ENCODE results near the gene ZNF689. TPM values are rescaled to one million over a fixed set of nuclear protein-coding genes. Genes with fewer than 3 reads are reported as not detected.

The ZNF689 gene
- total and polyA plus RNA-seq, 4 donors: 3.0 to 9.5 (median 4.7) TPM

GRCh38 chr16:30622455-30623032 lies 12.4 kb upstream of the ZNF689 start:
- no peaks in the 10 kb centered on the region for H3K27me3 ChIP-seq (ENCODE audit: control insufficient read depth in 3 of 3, insufficient read depth in 3 of 3, low read length in 2 of 3)
- H3K36me3 ChIP-seq (ENCODE audit: control insufficient read depth in 4 of 4, insufficient read depth in 4 of 4, low read length in 4 of 4): no peaks in the 10 kb centered on the region
- ATAC-seq (ENCODE audit: insufficient read depth, low FRiP score) (no peak), DNase-seq (no peak)
- no peak overlapping the region for H3K27ac ChIP-seq (ENCODE audit: low read depth in 1 of 2, low read length in 1 of 2)
- 56 to 65% methylated on average over 10 of the region's 10 CpGs for WGBS, 2 donors
- no peak overlapping the region for H3K4me3 ChIP-seq
- peaks cover 0 to 17% (median 0%) of the 10 kb centered on the region in 5 donors for H3K4me1 ChIP-seq (ENCODE audit: control insufficient read depth in 5 of 5, insufficient read depth in 5 of 5, low read length in 5 of 5)
- H3K9me3 ChIP-seq (ENCODE audit: control insufficient read depth in 4 of 4, insufficient read depth in 3 of 4, low read length in 3 of 4): no peaks in the 10 kb centered on the region
- H3K9ac ChIP-seq (ENCODE audit: insufficient read depth in 1 of 2, low read length in 2 of 2): no peak overlapping the region
- TF ChIP-seq, protein P1, sequence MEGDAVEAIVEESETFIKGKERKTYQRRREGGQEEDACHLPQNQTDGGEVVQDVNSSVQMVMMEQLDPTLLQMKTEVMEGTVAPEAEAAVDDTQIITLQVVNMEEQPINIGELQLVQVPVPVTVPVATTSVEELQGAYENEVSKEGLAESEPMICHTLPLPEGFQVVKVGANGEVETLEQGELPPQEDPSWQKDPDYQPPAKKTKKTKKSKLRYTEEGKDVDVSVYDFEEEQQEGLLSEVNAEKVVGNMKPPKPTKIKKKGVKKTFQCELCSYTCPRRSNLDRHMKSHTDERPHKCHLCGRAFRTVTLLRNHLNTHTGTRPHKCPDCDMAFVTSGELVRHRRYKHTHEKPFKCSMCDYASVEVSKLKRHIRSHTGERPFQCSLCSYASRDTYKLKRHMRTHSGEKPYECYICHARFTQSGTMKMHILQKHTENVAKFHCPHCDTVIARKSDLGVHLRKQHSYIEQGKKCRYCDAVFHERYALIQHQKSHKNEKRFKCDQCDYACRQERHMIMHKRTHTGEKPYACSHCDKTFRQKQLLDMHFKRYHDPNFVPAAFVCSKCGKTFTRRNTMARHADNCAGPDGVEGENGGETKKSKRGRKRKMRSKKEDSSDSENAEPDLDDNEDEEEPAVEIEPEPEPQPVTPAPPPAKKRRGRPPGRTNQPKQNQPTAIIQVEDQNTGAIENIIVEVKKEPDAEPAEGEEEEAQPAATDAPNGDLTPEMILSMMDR (IDR thresholded peaks at IDR 0.05; ENCODE audit: control extremely low read depth, extremely low read depth): no peak

DNA sequence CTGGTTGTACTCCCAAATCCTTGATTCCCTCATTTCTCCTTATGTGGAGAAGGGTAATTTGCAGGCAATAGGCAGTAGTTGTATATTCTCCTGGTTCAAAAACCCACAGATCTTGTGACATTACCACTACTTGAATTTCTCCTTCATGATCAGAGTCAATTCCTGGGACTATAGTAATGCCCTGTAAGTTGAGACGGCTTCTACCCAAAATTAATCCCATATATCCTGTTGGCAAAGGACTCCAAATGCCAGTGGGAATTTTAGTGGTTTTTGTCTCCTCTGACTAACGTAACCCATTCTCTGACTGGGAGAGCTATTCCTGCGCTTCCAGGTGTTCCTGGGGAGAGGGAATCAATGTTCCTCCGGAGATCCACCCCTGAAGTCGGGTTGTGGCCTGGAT lies 11.6 kb upstream of the ZNF689 start:
- 89 to 90% methylated on average over 5 of the region's 5 CpGs for WGBS, 2 donors
- Histone ChIP-seq H3K36me3 (ENCODE audit: control insufficient read depth in 4 of 4, insufficient read depth in 4 of 4, low read length in 4 of 4) (no peaks in the 10 kb centered on the region), H3K9ac (ENCODE audit: insufficient read depth in 1 of 2, low read length in 2 of 2) (no peak overlapping the region), H3K4me1 (ENCODE audit: control insufficient read depth in 5 of 5, insufficient read depth in 5 of 5, low read length in 5 of 5) (peaks cover 0 to 17% (median 0%) of the 10 kb centered on the region in 5 donors), H3K4me3 (no peak overlapping the region), H3K9me3 (ENCODE audit: control insufficient read depth in 4 of 4, insufficient read depth in 3 of 4, low read length in 3 of 4) (no peaks in the 10 kb centered on the region), H3K27me3 (ENCODE audit: control insufficient read depth in 3 of 3, insufficient read depth in 3 of 3, low read length in 2 of 3) (no peaks in the 10 kb centered on the region), H3K27ac (ENCODE audit: low read depth in 1 of 2, low read length in 1 of 2) (no peak overlapping the region)
- DNase-seq (no peak), ATAC-seq (ENCODE audit: insufficient read depth, low FRiP score) (no peak)
- TF ChIP-seq, protein P1 (IDR thresholded peaks at IDR 0.05; ENCODE audit: control extremely low read depth, extremely low read depth): no peak

DNA sequence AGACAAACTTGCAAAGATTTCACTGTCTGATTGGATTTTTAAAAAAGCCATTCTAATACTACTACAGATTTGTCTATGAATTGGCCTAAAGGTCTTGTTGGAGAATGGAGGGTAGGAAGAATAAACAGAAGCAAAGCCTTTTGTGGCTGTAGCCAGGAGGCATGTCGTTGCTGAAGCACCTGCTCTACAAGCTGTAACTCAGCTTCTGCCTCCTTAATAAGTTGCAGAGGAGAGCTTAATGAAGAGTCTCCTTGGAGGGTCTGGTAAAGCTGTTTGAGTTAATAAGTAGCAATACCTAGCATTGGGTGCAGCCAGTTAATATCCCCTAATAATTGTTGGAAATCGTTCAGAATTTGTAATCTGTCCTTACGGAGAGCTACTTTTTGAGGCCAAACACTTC lies 10.0 kb upstream of the ZNF689 start:
- DNase-seq: no peak
- ATAC-seq (ENCODE audit: insufficient read depth, low FRiP score): no peak
- WGBS, 2 donors: 48 to 73% methylated on average over 3 of the region's 3 CpGs
- H3K27me3 ChIP-seq (ENCODE audit: control insufficient read depth in 3 of 3, insufficient read depth in 3 of 3, low read length in 2 of 3): no peaks in the 10 kb centered on the region
- H3K27ac ChIP-seq (ENCODE audit: low read depth in 1 of 2, low read length in 1 of 2): no peak overlapping the region
- peaks cover 0 to 22% (median 0%) of the 10 kb centered on the region in 5 donors for H3K4me1 ChIP-seq (ENCODE audit: control insufficient read depth in 5 of 5, insufficient read depth in 5 of 5, low read length in 5 of 5)
- TF ChIP-seq, protein P1 (IDR thresholded peaks at IDR 0.05; ENCODE audit: control extremely low read depth, extremely low read depth): no peak
- H3K36me3 ChIP-seq (ENCODE audit: control insufficient read depth in 4 of 4, insufficient read depth in 4 of 4, low read length in 4 of 4): no peaks in the 10 kb centered on the region
- H3K4me3 ChIP-seq: no peak overlapping the region
- H3K9me3 ChIP-seq (ENCODE audit: control insufficient read depth in 4 of 4, insufficient read depth in 3 of 4, low read length in 3 of 4): no peaks in the 10 kb centered on the region
- H3K9ac ChIP-seq (ENCODE audit: insufficient read depth in 1 of 2, low read length in 2 of 2): no peak overlapping the region

DNA sequence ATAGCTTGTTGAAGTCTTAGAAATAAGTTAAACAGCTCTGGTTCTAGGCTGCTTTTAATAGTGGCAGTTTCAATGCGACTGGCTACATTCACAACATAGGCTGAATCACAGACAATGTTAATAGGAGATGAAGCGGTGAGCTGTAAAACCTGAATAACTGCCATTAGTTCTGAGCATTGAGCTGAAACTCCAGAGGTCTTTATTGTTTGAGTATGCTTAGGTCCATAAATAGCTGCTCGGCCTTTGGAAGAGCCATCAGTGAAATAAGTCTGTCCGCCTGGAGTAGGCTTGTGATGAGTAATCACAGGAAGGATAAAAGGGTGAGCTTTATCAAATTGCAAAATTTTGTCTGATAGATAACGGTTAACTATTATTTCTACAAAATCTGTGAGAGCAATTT lies 9.4 kb upstream of the ZNF689 start:
- no peaks in the 10 kb centered on the region for H3K9me3 ChIP-seq (ENCODE audit: control insufficient read depth in 4 of 4, insufficient read depth in 3 of 4, low read length in 3 of 4)
- H3K4me1 ChIP-seq (ENCODE audit: control insufficient read depth in 5 of 5, insufficient read depth in 5 of 5, low read length in 5 of 5): peaks cover 0 to 24% (median 0%) of the 10 kb centered on the region in 5 donors
- H3K4me3 ChIP-seq: no peak overlapping the region
- H3K36me3 ChIP-seq (ENCODE audit: control insufficient read depth in 4 of 4, insufficient read depth in 4 of 4, low read length in 4 of 4): no peaks in the 10 kb centered on the region
- no peak for DNase-seq
- WGBS, 2 donors: 85 to 89% methylated on average over 5 of the region's 5 CpGs
- TF ChIP-seq, protein P1 (IDR thresholded peaks at IDR 0.05; ENCODE audit: control extremely low read depth, extremely low read depth): no peak
- no peak overlapping the region for H3K27ac ChIP-seq (ENCODE audit: low read depth in 1 of 2, low read length in 1 of 2)
- ATAC-seq (ENCODE audit: insufficient read depth, low FRiP score): no peak
- no peaks in the 10 kb centered on the region for H3K27me3 ChIP-seq (ENCODE audit: control insufficient read depth in 3 of 3, insufficient read depth in 3 of 3, low read length in 2 of 3)
- H3K9ac ChIP-seq (ENCODE audit: insufficient read depth in 1 of 2, low read length in 2 of 2): no peak overlapping the region
